Adrenal gland (tissue), 5 donors: Measurements from ENCODE around the gene HOXB7.

Experiments used
- POLR2A ChIP-seq, 2 donors: fragments of 450-650 bp; IDR thresholded peaks; one replicate each; pipeline ENCODE4 v1.6.1; 2017; ENCODE audit warnings: antibody characterized with exemption in 2 of 2, mild to moderate bottlenecking in 2 of 2, moderate library complexity in 1 of 2
- TF ChIP-seq, protein P1 (sequence below), 6 experiments: fragments of 450-650 bp in 4 of 6; fragments of 200-600 bp in 2 of 6; sonication (generic) in 1 of 6; IDR thresholded peaks; 1 replicate in 5 of 6; 2 replicates in 1 of 6; pipeline versions ENCODE4 v1.5.1 to v1.8.0; 2016 to 2021; ENCODE audit warnings: antibody characterized with exemption in 6 of 6, mild to moderate bottlenecking in 2 of 6, moderate library complexity in 1 of 6
- donor health status: DM: no; HTN: no; CAD: no.

DNA sequence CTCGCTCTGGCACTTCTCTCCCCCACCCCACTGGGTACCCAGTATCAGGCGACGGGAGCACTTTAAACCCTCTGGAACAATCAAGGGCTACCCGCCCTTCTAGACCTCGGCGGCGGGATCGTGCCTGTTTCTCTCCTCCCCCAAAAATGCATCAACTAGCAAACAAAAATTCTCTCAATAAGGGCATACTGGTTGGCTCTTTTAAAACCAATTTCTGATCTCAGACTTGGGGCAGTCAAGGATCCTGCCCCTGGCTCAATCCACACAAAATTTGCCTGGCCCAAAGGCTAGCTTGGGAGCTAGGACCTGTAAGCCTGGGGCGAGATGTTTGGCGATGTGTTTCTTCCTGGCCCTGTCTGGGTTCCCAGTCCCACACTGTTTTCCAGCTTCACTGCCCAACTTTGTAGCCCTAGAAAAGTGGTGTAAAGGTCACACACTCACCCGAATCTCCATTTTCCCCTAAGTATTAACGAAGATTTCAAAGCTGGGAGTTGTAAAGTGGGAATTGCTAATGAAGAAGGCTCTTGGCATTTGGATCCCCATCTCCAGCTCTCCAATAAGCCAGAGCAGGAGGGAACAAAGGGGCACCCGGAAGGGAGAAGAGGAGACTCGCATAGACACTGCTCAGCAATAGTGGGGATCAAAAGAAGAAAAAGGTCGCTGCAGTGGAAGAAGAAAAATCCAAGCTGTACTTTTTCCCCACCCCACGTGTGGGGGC is 51.5 kb downstream of the HOXB7 start:
- TF ChIP-seq, protein P1, sequence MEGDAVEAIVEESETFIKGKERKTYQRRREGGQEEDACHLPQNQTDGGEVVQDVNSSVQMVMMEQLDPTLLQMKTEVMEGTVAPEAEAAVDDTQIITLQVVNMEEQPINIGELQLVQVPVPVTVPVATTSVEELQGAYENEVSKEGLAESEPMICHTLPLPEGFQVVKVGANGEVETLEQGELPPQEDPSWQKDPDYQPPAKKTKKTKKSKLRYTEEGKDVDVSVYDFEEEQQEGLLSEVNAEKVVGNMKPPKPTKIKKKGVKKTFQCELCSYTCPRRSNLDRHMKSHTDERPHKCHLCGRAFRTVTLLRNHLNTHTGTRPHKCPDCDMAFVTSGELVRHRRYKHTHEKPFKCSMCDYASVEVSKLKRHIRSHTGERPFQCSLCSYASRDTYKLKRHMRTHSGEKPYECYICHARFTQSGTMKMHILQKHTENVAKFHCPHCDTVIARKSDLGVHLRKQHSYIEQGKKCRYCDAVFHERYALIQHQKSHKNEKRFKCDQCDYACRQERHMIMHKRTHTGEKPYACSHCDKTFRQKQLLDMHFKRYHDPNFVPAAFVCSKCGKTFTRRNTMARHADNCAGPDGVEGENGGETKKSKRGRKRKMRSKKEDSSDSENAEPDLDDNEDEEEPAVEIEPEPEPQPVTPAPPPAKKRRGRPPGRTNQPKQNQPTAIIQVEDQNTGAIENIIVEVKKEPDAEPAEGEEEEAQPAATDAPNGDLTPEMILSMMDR (IDR thresholded peaks at IDR 0.05): no peak
- no peak for TF ChIP-seq POLR2A (IDR thresholded peaks at IDR 0.05)
